PC-9 (cell line): Measurements from ENCODE around the gene NR2C2.
"Not testable (repeated sequence)": the region's sequence is repeated elsewhere in the genome, so short reads cannot be mapped to it uniquely, and the experiment has no call there.

Experiments
- EZH2 ChIP-seq: fragments of 200-600 bp; sonication (generic); IDR thresholded peaks from 2 replicates; pipeline ENCODE4 v1.8.0; 2017; ENCODE audit warnings: antibody characterized with exemption, low read depth
- TF ChIP-seq, protein P1 (sequence below): fragments of 200-600 bp; sonication (generic); conservative IDR thresholded peaks from 2 replicates; pipeline ENCODE4 v1.6.1; 2017; ENCODE audit warnings: mixed run types, antibody characterized with exemption, mild to moderate bottlenecking, moderate library complexity

DNA sequence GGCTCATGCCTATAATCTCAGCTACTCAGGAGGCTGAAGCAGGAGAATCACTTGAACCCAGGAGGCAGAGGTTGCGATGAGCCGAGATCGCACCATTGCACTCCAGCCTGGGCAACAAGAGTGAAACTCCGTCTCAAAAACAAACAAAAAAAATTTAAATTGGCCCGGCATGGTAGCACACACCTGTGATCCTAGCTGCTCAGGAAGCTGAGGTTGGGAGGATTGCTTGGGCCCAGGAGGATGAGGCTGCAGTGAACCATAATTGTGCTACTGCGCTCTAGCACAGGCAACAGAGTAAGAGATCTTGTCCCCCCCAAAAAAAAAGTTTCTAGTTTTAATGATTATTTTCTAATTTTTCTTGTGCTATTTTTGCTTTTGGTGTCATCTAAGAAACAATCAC, 51.8 kb downstream of the NR2C2 start:
- TF ChIP-seq, protein P1, sequence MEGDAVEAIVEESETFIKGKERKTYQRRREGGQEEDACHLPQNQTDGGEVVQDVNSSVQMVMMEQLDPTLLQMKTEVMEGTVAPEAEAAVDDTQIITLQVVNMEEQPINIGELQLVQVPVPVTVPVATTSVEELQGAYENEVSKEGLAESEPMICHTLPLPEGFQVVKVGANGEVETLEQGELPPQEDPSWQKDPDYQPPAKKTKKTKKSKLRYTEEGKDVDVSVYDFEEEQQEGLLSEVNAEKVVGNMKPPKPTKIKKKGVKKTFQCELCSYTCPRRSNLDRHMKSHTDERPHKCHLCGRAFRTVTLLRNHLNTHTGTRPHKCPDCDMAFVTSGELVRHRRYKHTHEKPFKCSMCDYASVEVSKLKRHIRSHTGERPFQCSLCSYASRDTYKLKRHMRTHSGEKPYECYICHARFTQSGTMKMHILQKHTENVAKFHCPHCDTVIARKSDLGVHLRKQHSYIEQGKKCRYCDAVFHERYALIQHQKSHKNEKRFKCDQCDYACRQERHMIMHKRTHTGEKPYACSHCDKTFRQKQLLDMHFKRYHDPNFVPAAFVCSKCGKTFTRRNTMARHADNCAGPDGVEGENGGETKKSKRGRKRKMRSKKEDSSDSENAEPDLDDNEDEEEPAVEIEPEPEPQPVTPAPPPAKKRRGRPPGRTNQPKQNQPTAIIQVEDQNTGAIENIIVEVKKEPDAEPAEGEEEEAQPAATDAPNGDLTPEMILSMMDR, result not testable (repeated sequence)
- TF ChIP-seq EZH2, result not testable (repeated sequence)
